Measurements from ENCODE around the gene FAM53A.

Gene FAM53A

GRCh38 chr4:1637580-1638271, 46.4 kb downstream of the FAM53A start:
- no peak for DNase-seq

- DNase-seq = no peak
Observed at GRCh38 chr4:1636490-1637211, 47.5 kb downstream of the FAM53A start.

- DNase-seq = no peak
Observed at GRCh38 chr4:1635464-1635863, 48.6 kb downstream of the FAM53A start.

GRCh38 chr4:1633993-1634392, 50.1 kb downstream of the FAM53A start:
- DNase-seq = no peak

GRCh38 chr4:1632109-1633104, 51.7 kb downstream of the FAM53A start:
- no peak for DNase-seq

- no peak for DNase-seq
Observed at GRCh38 chr4:1631136-1631535, 53.0 kb downstream of the FAM53A start.

- DNase-seq = no peak
Observed at GRCh38 chr4:1630266-1630665, 53.8 kb downstream of the FAM53A start.

GRCh38 chr4:1629699-1630083, 54.4 kb downstream of the FAM53A start:
- peak; percentile 60 for DNase-seq

GRCh38 chr4:1628892-1629698, 55.0 kb downstream of the FAM53A start:
- peak; percentile 72 for DNase-seq

GRCh38 chr4:1627417-1628313, 56.4 kb downstream of the FAM53A start:
- no peak for DNase-seq

GRCh38 chr4:1626941-1627340, 57.2 kb downstream of the FAM53A start:
- DNase-seq = no peak

GRCh38 chr4:1626151-1626550, 58.0 kb downstream of the FAM53A start:
- no peak for DNase-seq

- no peak for DNase-seq
Observed at GRCh38 chr4:1625600-1626138, 58.4 kb downstream of the FAM53A start.

GRCh38 chr4:1624519-1624910, 59.6 kb downstream of the FAM53A start:
- DNase-seq = no peak

- no peak for DNase-seq
Observed at GRCh38 chr4:1623821-1624518, 60.1 kb downstream of the FAM53A start.

- DNase-seq = no peak
Observed at GRCh38 chr4:1623400-1623799, 60.7 kb downstream of the FAM53A start.

- DNase-seq = no peak
Observed at GRCh38 chr4:1622956-1623355, 61.2 kb downstream of the FAM53A start.

- DNase-seq = no peak
Observed at GRCh38 chr4:1622238-1622637, 61.9 kb downstream of the FAM53A start.

GRCh38 chr4:1621526-1621925, 62.6 kb downstream of the FAM53A start:
- DNase-seq = no peak

- no peak for DNase-seq
Observed at GRCh38 chr4:1619151-1619672, 64.9 kb downstream of the FAM53A start.

Measured in left hindlimb (tissue), 1 donor.